Coronary artery (tissue), 2 donors: Measurements from ENCODE around the gene PRRX1.

Experiments
- DNase-seq: peaks from one replicate; pipeline ENCODE4 v3.0.0-alpha.2; 2017; ENCODE audit warnings: low spot score
- H3K27ac ChIP-seq, 2 donors: fragments of 200-600 bp; sonication (generic); one replicate each; pipeline ENCODE4 v1.5.1; 2016 to 2019
- H3K4me3 ChIP-seq: fragments of 200-600 bp; sonication (generic); 2 replicates; pipeline ENCODE4 v1.5.1; 2016; ENCODE audit warnings: mild to moderate bottlenecking, moderate library complexity
- TF ChIP-seq, protein P1 (sequence below): fragments of 200-600 bp; sonication (generic); IDR thresholded peaks from one replicate; pipeline ENCODE4 v1.5.1; 2019; ENCODE audit warnings: antibody characterized with exemption

Gene PRRX1

DNA sequence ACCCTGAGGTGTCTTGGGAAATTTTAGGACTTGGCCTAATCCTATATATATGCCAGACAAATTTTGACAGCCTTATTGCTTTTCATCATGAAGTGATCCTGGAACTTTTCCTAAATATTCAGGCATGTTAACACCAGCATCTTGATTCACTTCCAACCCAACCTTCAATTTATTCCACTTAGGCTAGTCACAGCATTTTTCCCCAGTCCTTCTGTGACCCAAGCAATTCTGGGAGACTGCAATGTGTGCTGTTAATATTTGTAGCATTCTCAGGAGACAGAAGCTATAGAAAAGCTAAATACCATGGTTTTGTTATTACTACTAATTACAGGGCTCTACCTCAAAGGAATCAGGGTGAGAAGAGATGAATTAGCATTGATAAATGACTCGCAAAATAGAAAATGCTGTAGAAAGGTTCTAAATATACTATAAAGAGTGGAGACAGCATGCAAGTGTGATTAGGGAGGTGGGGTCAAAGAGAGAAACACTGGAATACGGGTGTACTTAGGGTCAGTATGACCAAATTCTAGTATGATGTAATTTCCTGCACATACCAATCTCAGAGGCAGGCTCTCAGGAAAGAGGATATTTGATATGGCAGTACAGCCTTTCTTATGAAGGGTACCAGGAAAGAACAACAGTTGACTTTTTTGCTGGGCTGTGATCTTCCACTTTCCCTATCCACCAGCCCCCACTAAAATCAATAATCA lies 29.1 kb downstream of the PRRX1 start:
- Histone ChIP-seq H3K4me3 (peak overlapping the region; percentile 28), H3K27ac (peak overlapping the region; percentile 34 to 67)
- TF ChIP-seq, protein P1, sequence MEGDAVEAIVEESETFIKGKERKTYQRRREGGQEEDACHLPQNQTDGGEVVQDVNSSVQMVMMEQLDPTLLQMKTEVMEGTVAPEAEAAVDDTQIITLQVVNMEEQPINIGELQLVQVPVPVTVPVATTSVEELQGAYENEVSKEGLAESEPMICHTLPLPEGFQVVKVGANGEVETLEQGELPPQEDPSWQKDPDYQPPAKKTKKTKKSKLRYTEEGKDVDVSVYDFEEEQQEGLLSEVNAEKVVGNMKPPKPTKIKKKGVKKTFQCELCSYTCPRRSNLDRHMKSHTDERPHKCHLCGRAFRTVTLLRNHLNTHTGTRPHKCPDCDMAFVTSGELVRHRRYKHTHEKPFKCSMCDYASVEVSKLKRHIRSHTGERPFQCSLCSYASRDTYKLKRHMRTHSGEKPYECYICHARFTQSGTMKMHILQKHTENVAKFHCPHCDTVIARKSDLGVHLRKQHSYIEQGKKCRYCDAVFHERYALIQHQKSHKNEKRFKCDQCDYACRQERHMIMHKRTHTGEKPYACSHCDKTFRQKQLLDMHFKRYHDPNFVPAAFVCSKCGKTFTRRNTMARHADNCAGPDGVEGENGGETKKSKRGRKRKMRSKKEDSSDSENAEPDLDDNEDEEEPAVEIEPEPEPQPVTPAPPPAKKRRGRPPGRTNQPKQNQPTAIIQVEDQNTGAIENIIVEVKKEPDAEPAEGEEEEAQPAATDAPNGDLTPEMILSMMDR = no peak
- no peak for DNase-seq

DNA sequence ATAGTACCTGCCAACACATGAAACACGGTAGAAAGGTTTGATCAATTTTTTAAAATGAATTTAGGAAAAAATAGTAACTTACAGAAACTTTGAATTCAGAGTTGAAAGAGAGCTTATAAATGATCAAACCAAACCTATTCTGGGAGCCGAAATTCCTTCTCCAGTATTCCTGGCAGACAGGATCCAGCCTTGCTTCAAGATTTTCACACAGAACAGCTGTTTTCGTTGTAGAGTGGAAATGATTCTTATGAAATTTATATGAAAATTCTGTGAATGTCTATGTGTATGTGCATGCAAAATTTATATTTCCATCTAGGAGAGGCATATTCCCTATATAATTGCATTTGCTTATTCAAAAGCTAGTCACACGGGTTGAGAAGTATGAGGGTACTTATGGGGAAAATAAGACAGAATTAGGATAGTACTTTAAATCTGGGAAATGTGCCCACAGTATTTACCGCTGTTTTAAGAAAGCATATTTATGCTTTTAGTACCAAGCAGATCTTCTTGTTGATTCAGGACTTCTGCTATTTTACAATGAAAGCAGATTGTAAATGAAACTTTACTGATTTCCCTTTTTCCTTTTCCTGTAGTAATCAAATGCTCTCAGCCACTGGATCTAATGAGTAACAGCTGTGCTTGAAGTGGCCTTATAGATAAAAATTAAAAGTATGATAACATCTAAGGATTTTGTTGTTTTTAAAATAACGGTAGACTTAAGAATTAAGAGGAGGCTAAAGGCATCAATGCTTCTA lies 30.4 kb downstream of the PRRX1 start:
- peak overlapping the region; percentile 34 to 53 for H3K27ac ChIP-seq
- TF ChIP-seq, protein P1 = no peak
- no peak overlapping the region for H3K4me3 ChIP-seq
- no peak for DNase-seq

DNA sequence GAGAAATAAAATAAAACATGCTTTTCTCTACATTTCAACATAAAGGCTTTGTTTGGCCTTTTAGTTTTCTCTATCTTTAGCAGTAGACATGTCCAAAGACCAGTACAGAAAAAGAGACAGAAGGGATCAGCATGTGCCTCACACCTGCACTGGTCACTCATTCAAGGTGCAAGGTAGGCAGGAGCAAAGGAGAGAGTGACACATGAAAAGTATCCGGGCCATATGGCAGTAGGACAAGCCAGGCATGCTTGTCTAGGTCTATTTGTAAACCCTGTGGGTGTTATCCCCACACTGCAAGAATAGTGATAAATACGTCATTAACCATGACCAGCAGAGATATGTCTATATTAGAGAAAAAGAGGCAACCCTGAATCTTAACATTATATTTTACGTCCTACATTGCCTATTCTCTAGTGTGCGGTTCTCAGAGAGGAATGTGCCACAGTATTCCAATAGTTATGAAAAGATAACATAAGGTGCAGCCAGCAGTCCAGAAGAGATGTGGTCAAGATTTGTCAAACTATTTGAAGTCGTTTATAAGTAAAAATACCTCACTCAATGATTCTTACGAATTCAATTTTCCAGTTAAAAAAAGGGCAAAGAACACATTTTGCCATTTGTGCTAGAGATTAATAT lies 32.1 kb downstream of the PRRX1 start:
- no peak for DNase-seq
- peak overlapping the region; percentile 12 to 69 for H3K27ac ChIP-seq
- TF ChIP-seq, protein P1 = no peak
- H3K4me3 ChIP-seq = no peak overlapping the region

DNA sequence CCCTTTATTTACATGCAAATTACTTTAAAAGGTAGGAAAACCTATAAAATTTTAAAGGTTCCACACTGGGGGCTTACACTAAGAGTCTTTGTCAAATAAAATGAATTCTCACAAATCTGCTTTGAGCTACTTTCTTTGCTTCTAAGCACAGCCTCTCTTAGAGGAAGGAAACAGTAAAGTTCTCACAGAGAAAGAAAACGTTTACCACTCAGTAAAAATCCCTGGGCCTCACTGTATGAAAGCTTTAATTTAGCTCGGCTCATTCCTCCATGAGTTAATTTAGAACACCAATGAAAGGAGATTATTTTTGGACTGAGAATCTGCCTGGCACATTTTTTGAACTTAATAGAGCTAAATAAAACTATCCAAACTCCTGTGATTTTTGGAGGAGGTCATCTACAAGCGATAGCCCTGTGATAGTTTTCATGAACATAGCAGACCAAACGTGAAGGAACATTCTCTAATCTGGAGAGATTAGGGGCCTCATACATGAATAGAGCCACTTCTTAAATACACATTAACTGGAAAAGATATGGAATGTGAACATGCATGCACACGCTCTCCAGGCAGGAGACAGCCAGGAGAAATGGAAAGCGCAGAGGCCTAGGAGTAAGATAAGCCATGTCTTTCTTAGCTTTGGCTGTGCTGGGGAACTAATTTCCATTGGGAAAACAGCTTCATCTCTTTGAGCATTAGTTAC lies 32.8 kb downstream of the PRRX1 start:
- no peak for DNase-seq
- TF ChIP-seq, protein P1 = no peak
- H3K27ac ChIP-seq = peak overlapping the region; percentile 12 to 69
- H3K4me3 ChIP-seq = no peak overlapping the region

DNA sequence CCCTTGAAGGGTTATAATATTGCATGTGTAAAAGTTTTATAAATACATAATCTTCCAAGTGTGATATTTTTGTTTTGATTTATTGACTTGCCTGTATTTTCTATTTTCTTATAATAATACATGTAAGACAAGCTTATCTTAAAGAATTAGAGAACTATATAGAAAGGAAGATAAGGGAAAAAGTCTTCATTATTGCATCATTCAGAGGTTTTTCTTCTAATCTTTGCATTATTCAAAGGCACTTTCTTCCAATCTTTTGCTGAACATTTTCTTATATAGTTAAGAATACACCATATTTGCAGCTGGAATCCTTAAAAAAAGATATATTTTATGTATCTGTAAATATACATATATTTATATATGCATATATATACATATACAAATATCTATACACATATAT lies 33.4 kb downstream of the PRRX1 start:
- Histone ChIP-seq H3K27ac (peak overlapping the region; percentile 12 to 69), H3K4me3 (no peak overlapping the region)
- no peak for DNase-seq
- TF ChIP-seq, protein P1 = no peak

DNA sequence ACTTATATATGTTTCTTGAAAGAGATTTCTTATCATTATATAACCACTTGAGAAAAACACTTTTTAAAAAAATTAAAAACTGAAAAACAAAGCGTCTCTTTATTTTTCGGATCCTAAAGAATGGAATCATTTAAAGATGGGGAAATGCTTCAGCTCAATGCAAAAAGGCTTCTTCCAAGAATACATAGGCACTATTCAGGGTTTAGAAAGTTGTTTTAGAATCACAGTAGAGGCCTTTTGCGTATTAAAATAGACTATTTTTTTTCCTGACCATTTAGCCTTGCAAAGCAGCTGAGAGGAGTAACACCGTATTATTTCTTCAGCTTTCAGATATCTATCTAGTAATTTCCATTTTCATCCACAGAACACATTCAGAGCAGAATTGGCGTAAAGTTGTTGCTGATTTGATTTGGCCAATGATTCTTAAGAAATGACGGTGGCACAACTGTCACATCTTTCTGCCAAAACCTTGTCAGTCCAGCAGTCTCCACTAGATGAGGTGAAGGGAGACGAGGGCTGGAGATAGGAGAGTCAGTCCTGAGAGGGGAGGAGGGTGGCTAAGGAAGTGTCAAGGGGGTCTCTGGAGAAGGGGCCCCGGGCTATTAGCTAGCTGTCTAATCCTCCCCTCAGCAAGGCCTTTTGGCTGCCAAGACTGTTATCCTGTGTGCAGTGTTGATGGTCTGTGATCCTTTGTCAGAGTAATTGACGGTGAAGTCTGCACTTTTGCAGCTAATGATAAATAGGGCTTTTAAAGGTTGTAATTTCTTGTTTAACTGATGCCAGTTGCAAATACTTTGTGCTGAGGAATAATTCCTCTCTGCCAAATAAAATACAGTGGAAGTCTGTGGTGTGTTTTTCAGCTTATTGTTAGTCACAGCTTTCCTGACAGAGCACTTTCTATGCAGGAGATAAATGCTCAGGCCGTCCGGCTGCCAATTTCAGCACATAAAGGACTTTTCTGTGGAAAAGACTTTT lies 34.7 kb downstream of the PRRX1 start:
- DNase-seq = no peak
- TF ChIP-seq, protein P1 = no peak
- Histone ChIP-seq H3K4me3 (peak overlapping the region; percentile 11), H3K27ac (peak overlapping the region; percentile 79 to 89)
